ENCODE measurements around the gene OSTN. TPM values are rescaled to one million over a fixed set of nuclear protein-coding genes. Genes with fewer than 3 reads are reported as not detected.
"Not testable (repeated sequence)": the region's sequence is repeated elsewhere in the genome, so short reads cannot be mapped to it uniquely, and the experiment has no call there.

Gene OSTN
- total RNA-seq, 1 donor from 2014 or later: not detected

DNA sequence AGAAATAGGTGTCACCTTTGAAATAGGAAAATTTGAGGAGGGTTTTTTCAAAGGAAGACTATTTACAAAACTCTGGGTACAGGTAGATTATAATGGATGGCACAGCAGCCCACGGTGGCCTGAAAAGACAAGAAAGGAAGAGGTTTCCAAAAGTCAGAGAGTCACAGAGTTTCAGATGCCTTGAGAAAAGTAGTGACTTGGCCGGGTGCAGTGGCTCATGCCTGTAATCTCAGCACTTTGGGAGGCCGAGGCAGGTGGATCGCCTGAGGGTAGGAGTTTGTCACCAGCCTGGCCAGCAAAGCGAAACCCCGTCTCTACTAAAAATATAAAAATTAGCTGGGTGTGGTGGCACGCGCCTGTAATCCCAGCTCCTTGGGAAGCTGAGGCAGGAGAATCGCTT is 35.2 kb downstream of the OSTN start:
- no peak for DNase-seq (ENCODE audit: low read depth in 2 of 2)

DNA sequence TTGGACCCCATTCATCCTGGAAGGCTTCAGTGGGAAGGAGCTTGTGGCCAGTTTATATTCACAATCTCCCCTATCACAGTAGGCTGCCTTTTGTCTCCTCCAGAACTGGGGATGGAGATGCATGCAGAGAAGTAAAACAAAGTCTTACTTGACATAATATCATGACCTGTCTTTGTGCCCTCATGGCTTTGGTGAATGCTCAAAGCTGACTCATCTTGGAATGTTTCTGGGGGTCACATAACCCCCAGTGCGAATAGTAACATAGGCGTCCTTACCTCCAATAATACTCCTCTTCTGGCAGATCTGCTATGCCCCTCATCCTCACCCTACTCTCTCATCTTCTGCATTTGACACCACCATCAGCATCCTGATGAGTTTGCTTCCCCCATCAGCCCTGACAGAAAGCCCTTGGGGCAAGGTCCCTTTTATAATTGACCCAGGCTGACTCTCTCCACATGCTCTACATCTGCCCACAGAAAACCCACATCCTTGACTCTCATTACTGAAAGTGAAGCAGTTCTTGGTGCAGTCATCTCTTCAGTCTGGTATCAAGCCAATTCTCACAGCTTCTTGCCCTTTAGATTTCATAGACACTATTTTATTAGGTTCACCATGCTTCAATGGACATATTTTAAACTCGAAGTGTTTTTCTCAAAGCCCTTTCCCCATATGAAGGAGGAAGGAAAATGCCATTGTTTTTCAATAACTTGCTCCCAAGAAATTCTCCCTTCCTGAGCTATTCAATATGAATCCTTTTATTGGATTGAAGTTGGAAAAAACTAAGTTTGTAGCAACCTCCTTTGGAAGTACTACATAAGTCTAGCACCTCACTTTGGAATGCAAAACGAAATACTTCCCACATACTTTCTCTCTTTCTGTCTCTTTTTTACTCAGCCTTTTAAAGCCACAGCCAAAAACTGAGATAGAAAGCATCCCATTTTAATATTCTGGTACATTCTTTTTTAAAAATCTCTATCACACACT is 36.6 kb downstream of the OSTN start:
- DNase-seq (ENCODE audit: low read depth in 2 of 2): no peak

DNA sequence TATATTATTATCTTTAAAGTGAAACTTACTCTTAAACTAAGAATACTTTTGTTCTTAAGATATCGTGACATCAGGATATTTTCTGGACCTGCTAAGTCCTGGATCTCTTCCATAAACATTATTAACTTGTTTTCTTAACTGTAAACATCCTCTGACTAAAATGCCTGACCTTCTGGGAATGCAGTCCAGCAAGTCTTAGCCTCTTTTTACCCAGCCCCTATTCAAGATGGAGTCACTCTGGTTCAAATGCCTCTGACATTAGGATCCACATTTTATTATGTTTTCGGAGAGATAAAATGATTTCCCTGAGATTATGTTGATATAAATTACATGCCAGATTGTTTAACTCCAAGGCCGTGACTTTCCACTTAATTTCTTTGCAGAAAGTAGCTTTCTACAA is 37.6 kb downstream of the OSTN start:
- peak in 1 of 2 donors; percentile 22 for DNase-seq (ENCODE audit: low read depth in 2 of 2)

DNA sequence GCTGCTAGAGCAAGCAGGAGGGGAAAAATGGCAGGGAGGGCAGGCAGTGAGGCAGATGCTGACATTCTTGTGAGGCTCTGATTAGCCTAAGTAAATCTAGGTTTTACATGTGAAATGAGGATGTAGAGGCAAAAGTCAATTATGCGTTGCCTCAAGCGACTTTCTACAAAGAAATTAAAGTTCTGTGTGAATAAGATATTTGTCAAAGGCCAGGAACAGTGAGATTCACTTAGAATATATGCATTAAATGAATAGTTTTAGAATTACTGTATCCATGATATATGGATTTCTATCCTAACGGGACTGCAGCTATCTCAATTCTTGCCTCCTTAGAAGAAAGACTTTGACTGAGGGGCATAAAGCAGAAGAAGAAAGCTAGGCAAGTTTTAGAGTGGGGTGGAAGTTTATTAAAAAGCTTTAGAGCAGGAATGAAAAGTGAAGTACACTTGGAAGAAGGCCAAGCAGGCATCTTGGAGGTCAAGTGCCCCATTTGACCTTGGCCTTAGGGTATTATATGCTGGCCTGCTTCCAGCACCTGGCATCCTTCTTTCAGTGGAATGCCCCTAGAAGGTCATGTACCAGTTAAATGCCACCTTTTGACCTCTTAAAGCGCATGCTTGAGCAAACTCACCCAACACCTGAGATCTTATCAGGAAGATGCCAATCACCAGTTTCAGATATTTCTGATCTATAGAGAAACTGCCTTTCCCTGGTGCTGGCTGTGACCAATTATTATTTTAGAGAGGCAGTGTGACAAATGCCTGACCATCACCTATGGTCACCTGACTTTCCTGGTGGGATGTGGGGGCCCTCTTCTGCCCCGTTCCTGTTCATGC is 38.2 kb downstream of the OSTN start:
- DNase-seq (ENCODE audit: low read depth in 2 of 2): no peak

DNA sequence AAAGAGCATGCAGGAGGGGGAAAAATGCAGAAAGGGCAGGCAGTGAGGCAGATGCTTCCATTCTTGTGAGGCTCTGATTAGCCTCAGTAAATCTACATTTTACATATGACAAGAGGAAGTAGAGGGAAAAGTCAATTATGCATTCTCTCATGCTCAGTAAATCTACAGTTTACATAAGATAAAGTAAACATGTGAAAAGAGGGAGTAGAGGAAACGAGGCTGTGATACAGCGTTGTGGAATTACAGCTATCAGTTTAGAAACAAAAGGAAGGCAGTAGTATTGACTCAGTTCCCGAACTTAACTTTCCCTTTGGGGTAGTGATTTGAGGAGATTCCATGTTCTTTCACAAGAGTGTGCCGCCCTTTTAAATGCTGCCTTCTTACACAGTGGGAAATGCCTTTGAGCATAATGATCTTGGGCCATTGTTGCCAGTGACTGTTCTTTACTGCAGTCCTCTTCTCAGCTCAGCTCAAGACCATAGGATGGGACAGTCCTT is 39.3 kb downstream of the OSTN start:
- peak in 1 of 2 donors; percentile 85 for DNase-seq (ENCODE audit: low read depth in 2 of 2)

DNA sequence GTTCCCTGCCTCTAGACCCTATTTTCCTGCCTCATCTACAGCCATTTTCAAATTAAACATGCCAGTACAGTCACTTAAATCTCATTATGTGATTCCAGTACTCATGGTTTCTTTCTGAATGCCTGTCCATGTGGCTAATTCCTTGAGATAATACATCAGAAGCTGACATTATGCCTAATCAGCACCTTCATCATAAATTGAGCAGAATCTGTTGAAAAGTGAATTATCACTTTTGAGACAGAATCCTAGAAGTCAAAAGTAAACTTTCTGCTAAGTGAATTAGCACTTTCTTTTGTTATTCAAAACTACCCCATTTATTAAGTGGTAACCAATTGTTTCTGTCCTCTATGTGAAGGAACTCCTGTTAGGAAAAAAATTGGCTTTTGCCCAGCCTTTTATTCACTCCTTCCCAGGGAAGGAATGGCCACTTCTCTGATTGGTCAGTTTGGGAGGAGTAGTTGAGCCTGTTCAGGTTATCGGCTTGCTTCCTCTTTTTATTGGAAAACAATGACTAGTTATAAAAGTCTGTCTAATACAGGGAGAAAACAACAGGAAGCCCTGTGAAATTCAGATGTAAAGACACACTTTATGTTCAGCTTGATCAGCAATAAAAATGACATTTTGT is 40.5 kb downstream of the OSTN start:
- DNase-seq (ENCODE audit: low read depth in 2 of 2): peak; percentile 65 to 91

DNA sequence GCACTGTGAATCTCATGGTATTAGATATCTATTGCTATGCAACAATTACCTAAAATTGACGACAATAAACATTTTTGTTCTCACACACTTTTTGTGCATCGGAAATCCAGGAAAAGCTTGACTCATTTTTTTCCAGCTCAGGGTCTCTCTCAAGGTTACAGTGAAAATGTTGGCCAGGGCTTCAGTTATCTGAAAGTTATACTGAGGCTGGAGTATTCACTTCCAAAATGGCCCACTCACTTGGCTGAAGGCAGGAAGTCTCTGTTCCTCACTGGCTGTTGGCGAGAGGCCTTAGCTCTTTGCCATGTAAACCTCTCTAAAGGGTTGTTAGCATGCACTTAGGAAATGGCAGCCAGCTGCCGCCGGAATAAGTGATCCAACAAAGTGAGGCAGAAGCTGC is 41.4 kb downstream of the OSTN start:
- DNase-seq (ENCODE audit: low read depth in 2 of 2): peak; percentile 82 to 88

DNA sequence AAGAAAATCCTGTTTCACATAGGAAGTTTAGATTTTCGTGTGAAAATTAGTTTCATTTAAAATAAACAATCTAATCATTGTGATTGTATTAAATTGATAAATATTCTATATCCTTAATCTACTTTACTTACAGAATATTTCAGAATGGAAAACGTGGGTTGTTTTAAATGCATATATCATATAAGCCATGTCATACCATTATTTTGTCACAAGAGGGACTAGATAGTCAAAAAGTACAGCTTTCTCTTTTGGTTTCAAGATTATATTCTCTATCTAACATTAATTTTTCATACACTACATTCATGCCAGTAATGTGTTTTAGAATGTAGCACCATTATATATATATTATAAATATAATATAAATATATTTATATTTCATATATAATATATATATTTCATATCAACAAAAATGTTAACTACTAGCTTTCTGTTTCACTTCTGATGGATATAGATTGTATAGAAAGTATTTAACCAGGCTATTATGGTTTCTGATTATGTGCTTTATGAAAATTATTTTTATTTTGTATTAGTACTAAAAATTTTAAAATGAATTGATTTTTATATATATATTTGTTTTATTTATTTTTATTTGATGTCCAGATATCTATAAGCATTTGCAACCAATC is 45.3 kb downstream of the OSTN start:
- peak; percentile 30 to 39 for DNase-seq (ENCODE audit: low read depth in 2 of 2)

DNA sequence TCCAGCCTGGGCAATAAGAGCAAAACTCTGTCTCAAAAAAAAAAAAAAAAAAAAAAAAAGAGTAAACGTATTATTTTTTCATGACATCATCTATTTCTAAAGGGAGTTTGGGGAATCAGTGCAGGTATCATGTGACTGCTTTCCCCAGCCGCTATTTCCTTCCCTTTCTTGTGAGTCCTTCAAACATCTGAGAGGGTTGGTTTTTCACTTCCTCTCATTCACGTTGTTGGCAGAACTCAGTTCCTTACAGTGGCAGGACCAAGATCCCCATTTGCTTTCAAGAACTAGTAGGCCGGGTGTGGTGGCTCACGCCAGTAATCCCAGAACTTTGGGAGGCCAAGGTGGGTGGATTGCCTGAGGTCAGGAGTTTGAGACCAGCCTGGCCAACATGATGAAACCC is 47.0 kb downstream of the OSTN start:
- DNase-seq (ENCODE audit: low read depth in 2 of 2): not testable (repeated sequence)

DNA sequence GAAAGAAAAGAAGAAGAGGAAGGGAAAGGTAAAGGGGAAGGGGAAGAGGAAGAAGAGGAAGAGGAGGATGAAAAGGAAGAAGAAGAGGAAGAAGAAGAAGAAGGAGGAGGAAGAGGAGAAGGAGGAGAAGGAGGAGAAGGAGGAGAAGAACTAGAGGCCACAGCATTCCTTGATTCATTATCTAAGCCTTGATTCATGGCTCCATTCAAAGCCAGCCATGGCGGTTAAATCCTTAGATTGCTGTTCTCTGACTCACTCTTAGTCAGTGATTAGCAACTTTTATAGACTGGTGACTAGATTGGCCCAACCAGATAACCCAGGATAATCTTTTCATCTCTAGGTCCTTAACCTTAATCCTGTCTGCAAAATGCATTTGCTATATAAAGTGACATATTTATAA is 47.6 kb downstream of the OSTN start:
- no peak for DNase-seq (ENCODE audit: low read depth in 2 of 2)

DNA sequence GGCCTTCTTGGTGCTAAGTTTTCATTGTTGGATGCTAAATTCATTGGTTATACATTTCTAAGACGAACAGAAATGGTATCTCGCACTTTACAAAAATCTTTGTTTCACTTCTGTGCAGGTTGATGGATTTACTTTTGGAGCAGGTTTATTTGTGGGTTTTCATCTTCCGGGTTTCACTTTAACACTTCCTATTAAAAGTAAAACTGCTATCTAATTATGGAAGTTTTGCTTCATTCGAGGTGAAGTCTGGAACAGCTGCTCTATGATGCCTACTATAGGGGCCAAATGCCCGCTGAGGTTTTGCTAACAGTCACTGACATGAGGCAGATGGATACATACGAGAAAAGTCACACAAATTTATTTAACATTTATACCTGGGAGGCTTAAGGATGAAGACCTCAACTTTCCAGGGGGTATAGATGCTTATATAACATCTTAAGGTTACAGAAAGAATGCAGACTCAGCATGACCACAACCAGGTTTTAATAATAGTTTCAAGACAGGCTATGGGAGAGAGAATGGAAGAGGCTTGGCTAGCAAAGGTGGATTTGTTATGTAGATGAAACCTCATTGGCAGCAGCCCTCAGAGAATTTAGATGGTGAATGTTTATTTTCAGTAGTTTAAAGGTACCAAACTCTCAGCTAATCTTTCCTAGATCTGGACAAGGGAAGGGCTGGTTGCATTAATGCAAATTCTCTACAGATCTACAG is 54.2 kb downstream of the OSTN start:
- no peak for DNase-seq (ENCODE audit: low read depth in 2 of 2)

DNA sequence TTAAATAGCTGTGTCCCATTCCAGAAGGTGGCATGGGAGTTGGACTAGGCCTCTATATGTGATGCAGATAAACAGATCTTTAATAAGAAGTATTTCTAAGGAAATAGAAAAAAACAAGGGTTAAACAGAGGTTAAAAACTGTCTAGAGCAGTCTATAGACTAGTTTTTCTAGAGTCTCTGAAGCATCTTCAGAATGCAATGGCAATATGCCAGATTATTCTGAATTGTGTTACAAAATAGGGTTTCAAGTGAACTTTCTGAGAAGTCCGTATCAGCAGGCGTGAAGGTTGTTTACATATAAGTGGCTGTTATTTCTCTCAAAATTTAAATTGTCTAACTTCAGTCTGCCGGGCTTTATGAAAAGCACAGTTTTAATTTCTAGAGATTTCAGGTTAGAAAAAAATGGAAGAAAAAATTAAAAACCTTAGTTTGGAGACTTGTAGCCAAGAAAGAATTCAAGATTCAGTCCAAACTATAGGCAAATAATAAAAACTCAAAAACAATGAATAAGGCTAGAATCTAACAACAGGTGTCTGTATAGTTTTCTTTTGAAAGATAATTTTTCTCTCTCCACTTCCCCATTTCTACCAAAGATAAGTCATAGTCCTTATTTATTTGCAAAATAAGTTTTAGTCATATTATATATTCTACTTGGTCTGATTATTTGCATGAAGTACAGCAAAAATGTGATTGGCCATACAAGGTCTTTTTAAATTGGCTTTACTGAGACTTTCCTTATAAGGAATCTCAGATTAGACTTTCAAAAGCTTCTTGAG is 55.2 kb downstream of the OSTN start:
- no peak for DNase-seq (ENCODE audit: low read depth in 2 of 2)

DNA sequence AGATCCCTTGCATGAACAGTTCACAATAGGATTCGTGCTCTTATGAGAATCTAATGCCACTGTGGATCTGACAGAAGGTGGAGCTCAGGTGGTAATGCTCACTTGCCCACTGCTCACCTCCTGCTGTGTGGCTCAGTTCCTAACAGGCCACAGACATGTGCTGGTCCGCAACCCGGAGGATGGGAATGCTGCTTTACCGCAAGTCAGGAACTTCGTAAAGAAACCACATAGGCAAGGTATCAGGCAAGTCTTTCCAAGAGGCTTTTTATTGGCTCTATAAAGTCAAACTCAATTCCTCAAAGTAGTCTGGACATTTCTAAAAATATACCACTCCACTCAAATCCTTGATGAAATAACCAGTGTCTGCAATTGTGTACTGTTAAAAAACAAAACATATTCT is 56.1 kb downstream of the OSTN start:
- DNase-seq (ENCODE audit: low read depth in 2 of 2): no peak

DNA sequence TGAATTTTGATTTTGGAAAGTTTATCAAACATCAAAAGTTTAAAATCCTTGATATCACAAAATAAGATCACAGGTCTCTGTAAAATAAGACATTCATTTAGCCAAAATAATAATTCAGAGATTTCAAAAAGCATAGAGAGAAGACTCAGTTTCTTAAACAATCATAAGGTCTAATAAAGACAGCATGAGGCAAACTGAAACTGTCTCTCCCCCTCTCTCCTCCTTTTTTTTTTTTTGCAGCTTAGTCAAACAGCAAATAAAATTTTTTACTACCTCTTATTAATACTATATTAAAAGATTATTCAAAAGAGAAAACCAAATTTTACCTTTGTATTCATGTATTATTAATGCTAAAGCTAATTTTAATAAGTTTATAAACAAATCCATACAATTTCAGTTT is 57.4 kb downstream of the OSTN start:
- no peak for DNase-seq (ENCODE audit: low read depth in 2 of 2)

DNA sequence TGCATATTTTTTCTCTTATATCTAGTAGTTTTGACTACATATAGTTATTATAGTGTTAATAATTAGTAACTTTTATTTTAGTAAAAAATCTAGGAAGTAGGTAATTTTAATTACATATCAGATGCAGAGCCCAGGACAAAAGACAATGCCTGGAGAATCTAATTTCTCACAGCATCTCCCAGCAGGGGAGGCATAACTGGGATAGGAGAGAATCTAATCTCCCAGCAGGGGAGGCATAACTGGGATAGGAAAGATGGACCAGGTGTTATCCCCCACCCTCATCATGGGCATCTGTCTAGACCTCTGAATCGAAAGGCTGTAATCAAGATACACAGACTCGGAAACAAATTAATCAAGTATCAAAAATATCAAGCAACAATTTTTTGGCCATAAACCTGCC is 58.2 kb downstream of the OSTN start:
- DNase-seq (ENCODE audit: low read depth in 2 of 2): no peak

DNA sequence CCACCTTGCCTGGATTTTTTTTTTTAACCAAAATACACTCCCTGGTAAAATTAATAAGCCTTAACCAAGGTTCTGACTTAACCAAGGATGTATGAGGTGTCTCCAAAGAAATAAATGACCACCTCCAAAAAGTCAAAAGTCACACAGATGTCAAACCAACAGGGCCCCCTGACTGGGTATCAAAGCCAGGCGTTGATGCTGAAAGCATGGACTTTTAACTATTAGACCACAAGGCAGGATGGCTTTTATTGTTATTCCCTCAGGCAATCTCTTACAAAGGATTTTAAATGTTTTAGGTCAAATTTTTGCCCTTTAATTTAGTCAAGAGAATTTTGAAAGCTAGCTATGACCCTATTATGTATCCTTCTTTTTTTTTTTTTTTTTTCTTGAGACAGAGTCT is 60.4 kb downstream of the OSTN start:
- DNase-seq (ENCODE audit: low read depth in 2 of 2): no peak

DNA sequence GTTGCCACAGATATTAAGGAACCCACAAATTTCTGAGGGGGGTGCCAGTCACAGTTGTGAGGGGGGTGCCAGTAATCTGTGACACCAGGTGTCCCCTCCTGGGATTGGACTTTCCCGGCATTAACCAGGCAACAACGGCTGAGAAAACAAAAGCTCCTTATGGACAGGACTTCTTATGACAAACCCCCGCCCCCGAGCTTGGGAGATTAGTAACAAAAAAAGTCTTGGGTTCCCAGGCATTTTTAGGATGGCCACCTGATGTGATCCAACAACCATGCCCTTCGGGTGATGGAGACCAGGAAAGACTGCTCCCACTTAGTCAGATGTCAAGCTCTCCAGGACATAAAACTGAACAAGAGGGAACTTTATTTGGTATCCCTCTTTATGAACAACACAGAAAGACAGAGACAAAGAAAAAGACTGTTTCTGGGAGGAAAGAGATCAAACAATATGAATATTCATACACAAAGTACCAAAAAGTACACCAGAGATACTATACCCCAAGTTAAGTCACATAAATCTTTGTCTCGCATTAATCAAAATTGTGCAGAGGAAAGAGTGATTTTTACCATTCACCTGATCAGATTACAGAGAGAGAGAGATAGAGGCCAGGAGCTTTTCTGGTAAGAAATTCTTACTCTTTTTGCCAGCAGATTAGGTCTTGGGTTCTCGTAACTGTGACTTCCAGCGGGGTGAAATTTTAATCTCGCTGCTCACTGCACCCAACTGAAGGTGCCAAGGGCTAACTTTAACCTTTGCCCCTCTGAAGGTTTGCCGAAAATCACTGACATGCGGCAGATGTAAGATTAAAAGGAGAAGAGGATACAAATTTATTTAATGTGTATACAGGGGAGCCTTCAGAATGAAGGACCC is 61.6 kb downstream of the OSTN start:
- no peak for DNase-seq (ENCODE audit: low read depth in 2 of 2)

DNA sequence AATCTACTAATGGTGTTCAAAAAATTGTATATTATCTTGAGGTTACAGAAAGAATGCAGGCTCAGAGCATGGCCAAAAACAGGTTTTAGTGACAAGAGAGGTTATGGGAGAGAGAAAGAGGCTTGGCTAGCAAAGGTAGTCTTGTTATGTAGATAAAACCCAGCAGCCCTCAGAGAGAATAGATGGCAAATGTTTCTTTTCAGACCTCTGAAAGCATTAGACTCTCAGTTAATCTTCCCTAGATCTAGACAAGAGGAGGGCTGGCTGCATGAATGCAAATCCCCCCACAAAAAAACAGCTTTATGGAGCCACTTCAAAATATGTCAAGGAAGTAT is 62.2 kb downstream of the OSTN start:
- DNase-seq (ENCODE audit: low read depth in 2 of 2): no peak

DNA sequence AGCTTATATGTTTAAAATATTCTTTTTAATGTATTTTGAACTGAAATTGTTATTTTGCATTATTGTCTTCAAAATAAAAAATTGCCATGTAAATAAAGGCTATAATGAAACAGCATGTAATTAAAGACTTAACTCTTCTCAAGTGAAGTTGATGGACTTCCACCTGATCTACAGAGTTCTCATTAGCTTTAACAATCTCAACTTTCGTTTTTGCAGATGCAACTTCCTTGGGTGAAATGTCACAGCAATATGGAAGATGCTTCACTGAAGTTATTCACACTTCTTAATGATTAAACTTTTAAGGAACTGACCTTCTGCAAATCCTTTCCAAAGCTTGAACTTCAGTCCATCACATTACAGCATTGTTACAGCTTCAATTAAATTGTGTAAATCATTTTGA is 63.6 kb downstream of the OSTN start:
- no peak for DNase-seq (ENCODE audit: low read depth in 2 of 2)
